Stimulated activated CD4-positive, alpha-beta T cell treated with anti-CD3 and anti-CD28 coated beads, TNF-alpha, amount 100 ng/mL, for 24 hours (primary cell): ENCODE data around the gene QRFP.

Source experiments
- DNase-seq, 3 experiments: peaks; one replicate each; pipeline ENCODE4 v3.0.0-alpha.2; 2020; ENCODE audit warnings: low read depth in 3 of 3

The QRFP gene

GRCh38 chr9:130890870-130891687 is 5.5 kb downstream of the QRFP start:
- DNase-seq, result no peak

- no peak for DNase-seq
Measured at GRCh38 chr9:130890124-130890523, 6.5 kb downstream of the QRFP start.

- no peak for DNase-seq
Measured at GRCh38 chr9:130888146-130888885, 8.3 kb downstream of the QRFP start.

DNA sequence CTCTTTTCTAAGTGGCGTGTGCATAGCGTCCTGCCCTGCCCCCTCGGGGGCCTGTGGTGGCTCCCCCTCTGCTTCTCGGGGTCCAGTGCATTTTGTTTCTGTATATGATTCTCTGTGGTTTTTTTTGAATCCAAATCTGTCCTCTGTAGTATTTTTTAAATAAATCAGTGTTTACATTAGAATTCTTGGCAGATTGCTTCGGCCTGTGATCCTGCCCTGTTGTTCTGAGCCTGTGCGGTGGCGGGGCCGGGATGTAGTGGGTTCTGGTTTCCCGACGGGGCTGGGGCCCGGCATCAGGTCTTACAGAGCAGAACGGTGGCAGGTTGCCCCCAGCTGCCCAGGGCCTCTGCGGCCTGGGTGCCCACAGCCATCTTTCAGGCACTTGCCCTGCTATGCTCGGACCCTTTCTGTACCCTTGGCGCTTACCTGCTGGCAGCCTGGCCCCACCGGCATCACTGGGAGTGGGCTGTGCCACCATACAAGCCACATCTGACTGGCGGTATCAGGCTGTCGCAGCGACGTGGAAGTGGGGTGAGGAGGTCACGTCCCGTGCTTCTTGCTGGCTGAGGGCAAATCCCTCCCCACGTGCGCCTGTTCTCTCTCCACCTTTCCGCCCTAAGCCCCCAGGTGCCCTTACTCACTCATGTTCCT is 9.0 kb downstream of the QRFP start:
- DNase-seq, result no peak

DNA sequence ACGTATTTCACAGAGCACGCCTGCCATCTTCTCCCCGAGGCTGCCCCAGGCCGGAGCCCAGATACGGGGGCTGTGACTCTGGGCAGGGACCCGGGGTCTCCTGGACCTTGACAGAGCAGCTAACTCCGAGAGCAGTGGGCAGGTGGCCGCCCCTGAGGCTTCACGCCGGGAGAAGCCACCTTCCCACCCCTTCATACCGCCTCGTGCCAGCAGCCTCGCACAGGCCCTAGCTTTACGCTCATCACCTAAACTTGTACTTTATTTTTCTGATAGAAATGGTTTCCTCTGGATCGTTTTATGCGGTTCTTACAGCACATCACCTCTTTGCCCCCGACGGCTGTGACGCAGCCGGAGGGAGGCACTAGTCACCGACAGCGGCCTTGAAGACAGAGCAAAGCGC is 9.6 kb downstream of the QRFP start:
- no peak for DNase-seq

DNA sequence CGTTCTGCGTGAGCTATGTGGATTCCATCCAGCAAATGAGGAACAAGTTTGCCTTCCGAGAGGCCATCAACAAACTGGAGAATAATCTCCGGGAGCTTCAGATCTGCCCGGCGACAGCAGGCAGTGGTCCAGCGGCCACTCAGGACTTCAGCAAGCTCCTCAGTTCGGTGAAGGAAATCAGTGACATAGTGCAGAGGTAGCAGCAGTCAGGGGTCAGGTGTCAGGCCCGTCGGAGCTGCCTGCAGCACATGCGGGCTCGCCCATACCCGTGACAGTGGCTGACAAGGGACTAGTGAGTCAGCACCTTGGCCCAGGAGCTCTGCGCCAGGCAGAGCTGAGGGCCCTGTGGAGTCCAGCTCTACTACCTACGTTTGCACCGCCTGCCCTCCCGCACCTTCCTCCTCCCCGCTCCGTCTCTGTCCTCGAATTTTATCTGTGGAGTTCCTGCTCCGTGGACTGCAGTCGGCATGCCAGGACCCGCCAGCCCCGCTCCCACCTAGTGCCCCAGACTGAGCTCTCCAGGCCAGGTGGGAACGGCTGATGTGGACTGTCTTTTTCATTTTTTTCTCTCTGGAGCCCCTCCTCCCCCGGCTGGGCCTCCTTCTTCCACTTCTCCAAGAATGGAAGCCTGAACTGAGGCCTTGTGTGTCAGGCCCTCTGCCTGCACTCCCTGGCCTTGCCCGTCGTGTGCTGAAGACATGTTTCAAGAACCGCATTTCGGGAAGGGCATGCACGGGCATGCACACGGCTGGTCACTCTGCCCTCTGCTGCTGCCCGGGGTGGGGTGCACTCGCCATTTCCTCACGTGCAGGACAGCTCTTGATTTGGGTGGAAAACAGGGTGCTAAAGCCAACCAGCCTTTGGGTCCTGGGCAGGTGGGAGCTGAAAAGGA is 10.9 kb downstream of the QRFP start:
- no peak for DNase-seq

DNA sequence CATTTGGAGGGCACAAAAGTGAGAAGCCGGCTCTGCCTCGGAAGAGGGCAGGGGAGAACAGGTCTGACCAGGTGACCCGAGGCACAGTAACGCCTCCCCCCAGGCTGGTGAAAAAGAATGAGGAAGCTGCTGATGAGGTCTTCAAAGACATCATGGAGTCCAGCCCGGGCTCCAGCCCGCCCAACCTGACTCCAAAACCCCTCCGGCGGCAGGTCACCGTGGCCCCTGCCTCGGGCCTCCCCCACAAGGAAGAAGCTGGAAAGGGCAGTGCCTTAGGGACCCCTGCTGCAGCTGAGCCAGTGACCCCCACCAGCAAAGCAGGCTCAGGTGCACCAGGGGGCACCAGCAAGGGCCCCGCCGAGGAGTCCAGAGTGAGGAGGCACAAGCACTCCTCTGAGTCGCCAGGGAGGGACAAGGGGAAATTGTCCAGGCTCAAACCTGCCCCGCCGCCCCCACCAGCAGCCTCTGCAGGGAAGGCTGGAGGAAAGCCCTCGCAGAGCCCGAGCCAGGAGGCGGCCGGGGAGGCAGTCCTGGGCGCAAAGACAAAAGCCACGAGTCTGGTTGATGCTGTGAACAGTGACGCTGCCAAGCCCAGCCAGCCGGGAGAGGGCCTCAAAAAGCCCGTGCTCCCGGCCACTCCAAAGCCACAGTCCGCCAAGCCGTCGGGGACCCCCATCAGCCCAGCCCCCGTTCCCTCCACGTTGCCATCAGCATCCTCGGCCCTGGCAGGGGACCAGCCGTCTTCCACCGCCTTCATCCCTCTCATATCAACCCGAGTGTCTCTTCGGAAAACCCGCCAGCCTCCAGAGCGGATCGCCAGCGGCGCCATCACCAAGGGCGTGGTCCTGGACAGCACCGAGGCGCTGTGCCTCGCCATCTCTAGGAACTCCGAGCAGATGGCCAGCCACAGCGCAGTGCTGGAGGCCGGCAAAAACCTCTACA is 11.8 kb downstream of the QRFP start:
- DNase-seq, result no peak

DNA sequence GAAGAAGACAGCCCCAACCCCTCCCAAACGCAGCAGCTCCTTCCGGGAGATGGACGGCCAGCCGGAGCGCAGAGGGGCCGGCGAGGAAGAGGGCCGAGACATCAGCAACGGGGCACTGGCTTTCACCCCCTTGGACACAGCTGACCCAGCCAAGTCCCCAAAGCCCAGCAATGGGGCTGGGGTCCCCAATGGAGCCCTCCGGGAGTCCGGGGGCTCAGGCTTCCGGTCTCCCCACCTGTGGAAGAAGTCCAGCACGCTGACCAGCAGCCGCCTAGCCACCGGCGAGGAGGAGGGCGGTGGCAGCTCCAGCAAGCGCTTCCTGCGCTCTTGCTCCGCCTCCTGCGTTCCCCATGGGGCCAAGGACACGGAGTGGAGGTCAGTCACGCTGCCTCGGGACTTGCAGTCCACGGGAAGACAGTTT is 12.5 kb downstream of the QRFP start:
- DNase-seq, result no peak

DNA sequence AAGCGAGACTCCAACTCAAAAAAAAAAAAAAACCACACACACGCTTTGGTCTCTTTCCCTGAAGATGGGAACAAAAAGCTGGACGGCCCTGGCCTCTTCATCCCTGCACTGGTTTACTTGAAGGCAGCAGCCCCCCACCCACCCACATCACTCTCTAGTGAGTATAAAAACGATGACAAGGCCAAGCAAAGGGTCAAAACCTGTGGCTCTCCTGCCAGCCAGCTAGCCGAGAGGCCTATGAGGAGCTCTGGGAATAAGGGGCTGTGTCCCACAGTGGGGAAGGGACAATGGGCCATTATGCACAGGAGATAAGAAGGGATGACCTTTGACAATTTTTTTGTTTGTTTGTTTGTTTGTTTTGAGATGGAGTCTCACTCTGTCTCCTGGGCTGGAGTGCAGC is 13.1 kb downstream of the QRFP start:
- DNase-seq, result no peak

GRCh38 chr9:130882696-130883225 is 13.9 kb downstream of the QRFP start:
- no peak for DNase-seq

- DNase-seq, result no peak
Measured at GRCh38 chr9:130881516-130881915, 15.1 kb downstream of the QRFP start.

- no peak for DNase-seq
Measured at GRCh38 chr9:130880599-130881220, 15.9 kb downstream of the QRFP start.

DNA sequence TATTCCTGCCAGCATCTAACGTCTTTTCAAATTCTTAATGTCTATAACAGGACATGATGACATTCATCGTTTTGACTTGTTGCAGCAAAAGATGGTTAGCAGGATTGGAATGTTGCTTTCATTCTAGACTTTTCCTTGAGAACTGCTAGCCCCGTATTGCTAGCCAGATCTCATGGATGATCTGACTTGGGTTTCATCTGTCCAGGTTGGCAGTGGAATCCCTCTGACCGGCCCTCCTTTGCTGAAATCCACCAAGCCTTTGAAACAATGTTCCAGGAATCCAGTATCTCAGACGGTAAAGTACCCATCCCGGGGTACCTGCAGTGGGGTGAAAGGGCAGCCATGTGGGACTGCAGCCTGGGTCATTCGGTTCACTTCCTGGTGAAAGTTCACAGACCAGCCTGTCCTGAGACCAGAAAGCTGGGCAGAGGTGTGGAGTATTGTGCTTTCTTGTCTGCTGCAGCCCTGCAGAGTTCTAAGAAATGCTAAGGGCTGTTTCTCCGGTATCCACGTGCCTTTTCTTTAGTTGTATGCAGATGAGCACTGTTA is 16.7 kb downstream of the QRFP start:
- DNase-seq, result no peak

- no peak for DNase-seq
Measured at GRCh38 chr9:130878295-130878694, 18.3 kb downstream of the QRFP start.

GRCh38 chr9:130877300-130877699 is 19.3 kb downstream of the QRFP start:
- DNase-seq, result no peak

DNA sequence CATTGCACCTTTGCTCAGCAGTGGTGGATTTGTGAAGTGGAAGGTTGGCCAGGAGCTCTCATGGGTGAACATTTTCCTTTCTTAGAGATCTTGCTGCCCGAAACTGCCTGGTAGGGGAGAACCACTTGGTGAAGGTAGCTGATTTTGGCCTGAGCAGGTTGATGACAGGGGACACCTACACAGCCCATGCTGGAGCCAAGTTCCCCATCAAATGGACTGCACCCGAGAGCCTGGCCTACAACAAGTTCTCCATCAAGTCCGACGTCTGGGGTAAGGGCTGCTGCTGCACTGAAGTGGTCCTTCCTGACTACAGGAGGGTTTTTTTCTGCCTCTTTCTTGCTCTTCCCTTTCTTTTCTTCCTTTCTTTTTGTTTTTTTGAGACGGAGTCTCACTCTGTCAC is 21.8 kb downstream of the QRFP start:
- DNase-seq, result no peak

- no peak for DNase-seq
Measured at GRCh38 chr9:130873966-130874365, 22.6 kb downstream of the QRFP start.

DNA sequence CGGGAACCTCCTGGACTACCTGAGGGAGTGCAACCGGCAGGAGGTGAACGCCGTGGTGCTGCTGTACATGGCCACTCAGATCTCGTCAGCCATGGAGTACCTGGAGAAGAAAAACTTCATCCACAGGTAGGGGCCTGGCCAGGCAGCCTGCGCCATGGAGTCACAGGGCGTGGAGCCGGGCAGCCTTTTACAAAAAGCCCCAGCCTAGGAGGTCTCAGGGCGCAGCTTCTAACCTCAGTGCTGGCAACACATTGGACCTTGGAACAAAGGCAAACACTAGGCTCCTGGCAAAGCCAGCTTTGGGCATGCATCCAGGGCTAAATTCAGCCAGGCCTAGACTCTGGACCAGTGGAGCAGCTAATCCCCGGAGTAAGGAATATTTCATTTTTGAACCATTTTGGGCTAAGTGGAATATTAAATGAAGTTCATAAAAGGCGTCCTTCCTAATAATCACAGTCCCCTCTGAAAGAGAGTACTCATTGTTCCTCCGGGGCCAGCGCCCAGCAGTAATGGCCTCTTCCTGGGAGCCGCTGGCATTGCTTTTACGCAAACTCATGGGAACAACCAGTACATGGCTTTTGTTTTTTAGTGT is 23.6 kb downstream of the QRFP start:
- no peak for DNase-seq

- DNase-seq, result no peak
Measured at GRCh38 chr9:130872508-130872907, 24.1 kb downstream of the QRFP start.
